HepG2 (cell line): ENCODE results near the gene KIAA1958. TPM values are rescaled to one million over a fixed set of nuclear protein-coding genes. Genes with fewer than 3 reads are reported as not detected.

ENCODE experiments used
- BRD4 ChIP-seq: sonication (generic); formaldehyde crosslinking; IDR thresholded peaks from 2 replicates; pipeline ENCODE4 v1.4.0; 2020; ENCODE audit warnings: missing genetic modification reagents
- DPF2 ChIP-seq: sonication (generic); formaldehyde crosslinking; IDR thresholded peaks from 2 replicates; pipeline ENCODE4 v1.4.0; 2020; ENCODE audit warnings: mild to moderate bottlenecking, low read depth, missing genetic modification reagents, borderline replicate concordance
- HDAC6 ChIP-seq: fragments of 200-600 bp; sonication (generic); IDR thresholded peaks from 2 replicates; pipeline ENCODE4 v1.7.0; 2017; ENCODE audit warnings: mild to moderate bottlenecking, antibody characterized with exemption, low read length, low read depth
- NBN ChIP-seq: fragments of 450-650 bp; conservative IDR thresholded peaks from 2 replicates; pipeline ENCODE4 v1.6.1; 2017
- PCBP2 ChIP-seq: fragments of 200-400 bp; formaldehyde crosslinking; optimal IDR thresholded peaks from 2 replicates; pipeline ENCODE3; 2018; ENCODE audit warnings: low read length, low read depth; ENCODE audit not compliant: poor library complexity, severe bottlenecking
- PPARG ChIP-seq: conservative IDR thresholded peaks from 2 replicates; pipeline ENCODE4 v1.6.1; 2016; ENCODE audit warnings: missing biosample characterization, missing genetic modification reagents
- PRDM10 ChIP-seq: sonication (generic); formaldehyde crosslinking; IDR thresholded peaks from 2 replicates; pipeline ENCODE4 v1.4.0; 2020; ENCODE audit warnings: low read depth, missing genetic modification reagents
- RFXAP ChIP-seq: sonication (generic); formaldehyde crosslinking; IDR thresholded peaks from 2 replicates; pipeline ENCODE4 v1.4.0; 2020; ENCODE audit warnings: missing genetic modification reagents, borderline replicate concordance
- RXRB ChIP-seq: IDR thresholded peaks from 2 replicates; pipeline ENCODE4 v1.6.1; 2016; ENCODE audit warnings: borderline replicate concordance, missing genetic modification reagents, missing compliant biosample characterization
- SRF ChIP-seq: IDR thresholded peaks from 2 replicates; pipeline ENCODE4 v1.6.1; 2011; ENCODE audit warnings: mild to moderate bottlenecking, low read depth, low read length, moderate library complexity
- SRSF9 ChIP-seq: fragments of 200-400 bp; formaldehyde crosslinking; IDR thresholded peaks from 2 replicates; pipeline ENCODE4 v1.6.1; 2018; ENCODE audit warnings: borderline replicate concordance, mild to moderate bottlenecking, low read depth, low read length; ENCODE audit not compliant: insufficient read depth, poor library complexity, severe bottlenecking
- ZFP36 ChIP-seq: fragments of 150-350 bp; IDR thresholded peaks from 2 replicates; pipeline ENCODE4 v1.6.1; 2018; ENCODE audit warnings: borderline replicate concordance, low read length, low read depth; ENCODE audit not compliant: partially characterized antibody
- ZMYM2 ChIP-seq: sonication (generic); formaldehyde crosslinking; IDR thresholded peaks from 2 replicates; pipeline ENCODE4 v1.8.0; 2022; ENCODE audit warnings: mild to moderate bottlenecking, missing genetic modification reagents
- ZNF232 ChIP-seq: sonication (generic); formaldehyde crosslinking; IDR thresholded peaks from 2 replicates; pipeline ENCODE4 v1.4.0; 2020; ENCODE audit warnings: missing genetic modification reagents, borderline replicate concordance
- ZNF263 ChIP-seq: sonication (generic); formaldehyde crosslinking; IDR thresholded peaks from 2 replicates; pipeline ENCODE4 v1.4.0; 2020; ENCODE audit warnings: missing genetic modification reagents
- ZNF496 ChIP-seq: sonication (generic); formaldehyde crosslinking; IDR thresholded peaks from 2 replicates; pipeline ENCODE4 v1.8.1; 2023; ENCODE audit warnings: mild to moderate bottlenecking, moderate library complexity, missing genetic modification reagents; ENCODE audit not compliant: insufficient replicate concordance
- ZNF589 ChIP-seq: sonication (generic); formaldehyde crosslinking; conservative IDR thresholded peaks from 2 replicates; pipeline ENCODE4 v1.8.0; 2022; ENCODE audit warnings: mild to moderate bottlenecking, moderate library complexity, missing genetic modification reagents
- ZNF713 ChIP-seq: sonication (generic); formaldehyde crosslinking; IDR thresholded peaks from 2 replicates; pipeline ENCODE4 v1.4.0; 2020; ENCODE audit warnings: mild to moderate bottlenecking, missing genetic modification reagents
- ZNF773 ChIP-seq: sonication (generic); formaldehyde crosslinking; IDR thresholded peaks from 2 replicates; pipeline ENCODE4 v1.4.0; 2020; ENCODE audit warnings: missing genetic modification reagents, borderline replicate concordance
- polyA plus RNA-seq, 8 experiments: library from polyadenylated mRNA; depleted of rRNA in 3 of 8; stranded (reverse) in 7 of 8; unstranded in 1 of 8; fragments of >200 nt; fragmentation: Illumina TruSeq in 4 of 8; extraction: Trizol in 4 of 8; gene quantifications; 2 replicates each; pipeline versions ENCODE4 v1.2.1 to v1.2.3, GENCODE V29; 2011 to 2016; ENCODE audit warnings: low read depth in 4 of 8, missing spikeins in 1 of 8, mixed read lengths in 1 of 8; ENCODE audit not compliant: insufficient read depth in 1 of 8
- total RNA-seq, 5 experiments: library from RNA; depleted of rRNA; stranded (reverse); fragments of >200 nt; fragmentation: Illumina TruSeq; extraction: Trizol; gene quantifications; 2 replicates each; pipeline ENCODE4 v1.2.3, GENCODE V29; 2016; ENCODE audit warnings: low read depth in 1 of 5
- TF ChIP-seq, protein P1 (sequence below): sonication (generic); formaldehyde crosslinking; IDR thresholded peaks from 2 replicates; pipeline ENCODE4 v1.4.0; 2020; ENCODE audit warnings: missing genetic modification reagents, mild to moderate bottlenecking, borderline replicate concordance
- TF ChIP-seq, protein P2 (sequence below): IDR thresholded peaks from 2 replicates; pipeline ENCODE4 v1.6.1; 2016; ENCODE audit warnings: missing compliant biosample characterization, missing genetic modification reagents, borderline replicate concordance

Gene KIAA1958
- total and polyA plus RNA-seq, 2 of the 13 experiments (the other 11 are each of a cell fraction or from before 2014, with no cell fraction given) = 8.5 to 10.3 TPM

- TF ChIP-seq, protein P1, sequence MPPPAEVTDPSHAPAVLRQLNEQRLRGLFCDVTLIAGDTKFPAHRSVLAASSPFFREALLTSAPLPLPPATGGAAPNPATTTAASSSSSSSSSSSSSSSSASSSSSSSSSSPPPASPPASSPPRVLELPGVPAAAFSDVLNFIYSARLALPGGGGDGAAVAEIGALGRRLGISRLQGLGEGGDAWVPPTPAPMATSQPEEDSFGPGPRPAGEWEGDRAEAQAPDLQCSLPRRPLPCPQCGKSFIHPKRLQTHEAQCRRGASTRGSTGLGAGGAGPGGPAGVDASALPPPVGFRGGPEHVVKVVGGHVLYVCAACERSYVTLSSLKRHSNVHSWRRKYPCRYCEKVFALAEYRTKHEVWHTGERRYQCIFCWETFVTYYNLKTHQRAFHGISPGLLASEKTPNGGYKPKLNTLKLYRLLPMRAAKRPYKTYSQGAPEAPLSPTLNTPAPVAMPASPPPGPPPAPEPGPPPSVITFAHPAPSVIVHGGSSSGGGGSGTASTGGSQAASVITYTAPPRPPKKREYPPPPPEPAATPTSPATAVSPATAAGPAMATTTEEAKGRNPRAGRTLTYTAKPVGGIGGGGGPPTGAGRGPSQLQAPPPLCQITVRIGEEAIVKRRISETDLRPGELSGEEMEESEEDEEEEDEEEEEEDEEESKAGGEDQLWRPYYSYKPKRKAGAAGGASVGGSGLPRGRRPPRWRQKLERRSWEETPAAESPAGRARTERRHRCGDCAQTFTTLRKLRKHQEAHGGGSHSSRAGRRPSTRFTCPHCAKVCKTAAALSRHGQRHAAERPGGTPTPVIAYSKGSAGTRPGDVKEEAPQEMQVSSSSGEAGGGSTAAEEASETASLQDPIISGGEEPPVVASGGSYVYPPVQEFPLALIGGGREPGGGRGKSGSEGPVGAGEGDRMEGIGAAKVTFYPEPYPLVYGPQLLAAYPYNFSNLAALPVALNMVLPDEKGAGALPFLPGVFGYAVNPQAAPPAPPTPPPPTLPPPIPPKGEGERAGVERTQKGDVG (CRISPR knock-in tag) = peak; percentile 73; the same call in 1 of the 2 replicates
- TF ChIP-seq BRD4 (CRISPR knock-in tag) (no peak), ZNF263 (CRISPR knock-in tag) (peak; percentile 58; the same call in 1 of the 2 replicates), PPARG (CRISPR knock-in tag) (0 out of 2 replicates have a peak, but pooled peaks have one; percentile 18), NBN (no peak), RFXAP (CRISPR knock-in tag) (no peak; the same call in 1 of the 2 replicates), ZNF713 (CRISPR knock-in tag) (peak; percentile 89; the same call in 1 of the 2 replicates), PCBP2 (no peak), ZNF232 (CRISPR knock-in tag) (peak; percentile 93), HDAC6 (no peak), ZMYM2 (CRISPR knock-in tag) (peak; percentile 70; the same call in 1 of the 2 replicates), SRSF9 (no peak), ZNF496 (CRISPR knock-in tag) (no peak), PRDM10 (CRISPR knock-in tag) (no peak), ZNF589 (CRISPR knock-in tag) (peak; percentile 72; the same call in 1 of the 2 replicates), RXRB (CRISPR knock-in tag) (no peak), ZNF773 (peak; percentile 79), SRF (no peak), DPF2 (CRISPR knock-in tag) (no peak), ZFP36 (no peak)
- TF ChIP-seq, protein P2, sequence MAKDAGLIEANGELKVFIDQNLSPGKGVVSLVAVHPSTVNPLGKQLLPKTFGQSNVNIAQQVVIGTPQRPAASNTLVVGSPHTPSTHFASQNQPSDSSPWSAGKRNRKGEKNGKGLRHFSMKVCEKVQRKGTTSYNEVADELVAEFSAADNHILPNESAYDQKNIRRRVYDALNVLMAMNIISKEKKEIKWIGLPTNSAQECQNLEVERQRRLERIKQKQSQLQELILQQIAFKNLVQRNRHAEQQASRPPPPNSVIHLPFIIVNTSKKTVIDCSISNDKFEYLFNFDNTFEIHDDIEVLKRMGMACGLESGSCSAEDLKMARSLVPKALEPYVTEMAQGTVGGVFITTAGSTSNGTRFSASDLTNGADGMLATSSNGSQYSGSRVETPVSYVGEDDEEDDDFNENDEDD (CRISPR knock-in tag) = peak; percentile 83
Observed at GRCh38 chr9:112486221-112487007, at the start of gene KIAA1958 (continued).
